SK-N-SH treated with all-trans-retinoic acid at 6 μM for 48 hours (cell line): ENCODE data around the gene PHLDA2.

Experiments
- ATAC-seq: fragments of 200-7000 bp; cut with Tn5 transposase; 3 replicates; pipeline ENCODE4 v1.9.1; 2020; ENCODE audit warnings: mild to moderate bottlenecking, moderate library complexity
- BACH2 ChIP-seq: fragments of 250-450 bp; sonication (Bioruptor Pico); IDR thresholded peaks from 2 replicates; pipeline ENCODE4 v1.9.0; 2021; ENCODE audit warnings: mild to moderate bottlenecking, borderline replicate concordance
- CREB5 ChIP-seq: fragments of 250-450 bp; sonication (Bioruptor Pico); IDR thresholded peaks from 2 replicates; pipeline ENCODE4 v1.5.1; 2020; ENCODE audit warnings: low read depth, mild to moderate bottlenecking, moderate library complexity
- CSRNP3 ChIP-seq: fragments of 250-450 bp; sonication (Bioruptor Pico); IDR thresholded peaks from 2 replicates; pipeline ENCODE4 v1.5.1; 2021; ENCODE audit warnings: mild to moderate bottlenecking, moderate library complexity
- ESRRG ChIP-seq: fragments of 250-450 bp; sonication (Bioruptor Pico); IDR thresholded peaks from 2 replicates; pipeline ENCODE4 v1.6.1; 2021; ENCODE audit warnings: mild to moderate bottlenecking
- GLIS3 ChIP-seq: fragments of 250-450 bp; sonication (Bioruptor Pico); IDR thresholded peaks from 2 replicates; pipeline ENCODE4 v1.5.0; 2020; ENCODE audit warnings: mild to moderate bottlenecking, moderate library complexity
- ISL1 ChIP-seq: fragments of 250-450 bp; sonication (Bioruptor Pico); IDR thresholded peaks from 2 replicates; pipeline ENCODE4 v2.1.2; 2022; ENCODE audit warnings: mild to moderate bottlenecking, moderate library complexity
- OSR1 ChIP-seq: fragments of 250-450 bp; sonication (Bioruptor Pico); IDR thresholded peaks from 2 replicates; pipeline ENCODE4 v1.8.0; 2022; ENCODE audit warnings: moderate library complexity, mild to moderate bottlenecking, inconsistent platforms
- POU6F1 ChIP-seq: fragments of 250-450 bp; sonication (Bioruptor Pico); IDR thresholded peaks from 2 replicates; pipeline ENCODE4 v1.8.0; 2021; ENCODE audit warnings: low read depth, mild to moderate bottlenecking, moderate library complexity, borderline replicate concordance
- PPARA ChIP-seq: fragments of 250-450 bp; sonication (Bioruptor Pico); IDR thresholded peaks from 2 replicates; pipeline ENCODE4 v1.5.0; 2020; ENCODE audit warnings: mild to moderate bottlenecking, borderline replicate concordance
- RARB ChIP-seq: fragments of 250-450 bp; sonication (Bioruptor Pico); IDR thresholded peaks from 2 replicates; pipeline ENCODE4 v1.8.0; 2021; ENCODE audit warnings: mild to moderate bottlenecking, moderate library complexity
- SNAI2 ChIP-seq: fragments of 250-450 bp; sonication (Bioruptor Pico); IDR thresholded peaks from 2 replicates; pipeline ENCODE4 v1.5.0; 2020; ENCODE audit warnings: mild to moderate bottlenecking, moderate library complexity
- TCF4 ChIP-seq: fragments of 250-450 bp; sonication (Bioruptor Pico); IDR thresholded peaks from 2 replicates; pipeline ENCODE4 v1.8.0; 2021; ENCODE audit warnings: mild to moderate bottlenecking, moderate library complexity, borderline replicate concordance
- TOX ChIP-seq: fragments of 250-450 bp; sonication (Bioruptor Pico); IDR thresholded peaks from 2 replicates; pipeline ENCODE4 v1.8.0; 2021; ENCODE audit warnings: mild to moderate bottlenecking, moderate library complexity, borderline replicate concordance
- TSHZ2 ChIP-seq: fragments of 250-450 bp; sonication (Bioruptor Pico); IDR thresholded peaks from 2 replicates; pipeline ENCODE4 v1.5.0; 2020; ENCODE audit warnings: mild to moderate bottlenecking, moderate library complexity
- ZC3H10 ChIP-seq: fragments of 250-450 bp; sonication (Bioruptor Pico); IDR thresholded peaks from 2 replicates; pipeline ENCODE4 v1.5.1; 2021; ENCODE audit warnings: mild to moderate bottlenecking, moderate library complexity
- ZFP3 ChIP-seq: fragments of 250-450 bp; sonication (Bioruptor Pico); IDR thresholded peaks from 2 replicates; pipeline ENCODE4 v1.5.0; 2020; ENCODE audit warnings: mild to moderate bottlenecking, moderate library complexity
- ZNF565 ChIP-seq: fragments of 450-650 bp; formaldehyde crosslinking; conservative IDR thresholded peaks from 2 replicates; pipeline ENCODE4 v1.5.0; 2020; ENCODE audit warnings: low read depth, mild to moderate bottlenecking, moderate library complexity
- ZNF70 ChIP-seq: fragments of 450-650 bp; formaldehyde crosslinking; IDR thresholded peaks from 2 replicates; pipeline ENCODE4 v1.5.0; 2020; ENCODE audit warnings: mild to moderate bottlenecking, moderate library complexity
- ZNF8 ChIP-seq: fragments of 450-650 bp; formaldehyde crosslinking; IDR thresholded peaks from 2 replicates; pipeline ENCODE4 v1.5.0; 2020; ENCODE audit warnings: mild to moderate bottlenecking, moderate library complexity
- TF ChIP-seq, protein P1 (sequence below): fragments of 250-450 bp; sonication (Bioruptor Pico); IDR thresholded peaks from 2 replicates; pipeline ENCODE4 v1.8.0; 2020; ENCODE audit warnings: mild to moderate bottlenecking, moderate library complexity, borderline replicate concordance

Gene PHLDA2

GRCh38 chr11:2904153-2905052 is 24.8 kb downstream of the PHLDA2 start (continued):
- TF ChIP-seq TSHZ2 (CRISPR knock-in tag) (no peak), GLIS3 (CRISPR knock-in tag) (no peak)

GRCh38 chr11:2903672-2904011 is 25.6 kb downstream of the PHLDA2 start:
- no peak for ATAC-seq
- TF ChIP-seq ZNF70 (CRISPR knock-in tag) (no peak), SNAI2 (CRISPR knock-in tag) (no peak), ESRRG (no peak), ZNF565 (CRISPR knock-in tag) (no peak), PPARA (CRISPR knock-in tag) (no peak), RARB (CRISPR knock-in tag) (no peak), CREB5 (CRISPR knock-in tag) (no peak), BACH2 (no peak), ZC3H10 (CRISPR knock-in tag) (no peak), OSR1 (CRISPR knock-in tag) (no peak), ISL1 (CRISPR knock-in tag) (no peak), TOX (no peak), ZFP3 (CRISPR knock-in tag) (no peak), GLIS3 (CRISPR knock-in tag) (no peak)
- TF ChIP-seq, protein P1, sequence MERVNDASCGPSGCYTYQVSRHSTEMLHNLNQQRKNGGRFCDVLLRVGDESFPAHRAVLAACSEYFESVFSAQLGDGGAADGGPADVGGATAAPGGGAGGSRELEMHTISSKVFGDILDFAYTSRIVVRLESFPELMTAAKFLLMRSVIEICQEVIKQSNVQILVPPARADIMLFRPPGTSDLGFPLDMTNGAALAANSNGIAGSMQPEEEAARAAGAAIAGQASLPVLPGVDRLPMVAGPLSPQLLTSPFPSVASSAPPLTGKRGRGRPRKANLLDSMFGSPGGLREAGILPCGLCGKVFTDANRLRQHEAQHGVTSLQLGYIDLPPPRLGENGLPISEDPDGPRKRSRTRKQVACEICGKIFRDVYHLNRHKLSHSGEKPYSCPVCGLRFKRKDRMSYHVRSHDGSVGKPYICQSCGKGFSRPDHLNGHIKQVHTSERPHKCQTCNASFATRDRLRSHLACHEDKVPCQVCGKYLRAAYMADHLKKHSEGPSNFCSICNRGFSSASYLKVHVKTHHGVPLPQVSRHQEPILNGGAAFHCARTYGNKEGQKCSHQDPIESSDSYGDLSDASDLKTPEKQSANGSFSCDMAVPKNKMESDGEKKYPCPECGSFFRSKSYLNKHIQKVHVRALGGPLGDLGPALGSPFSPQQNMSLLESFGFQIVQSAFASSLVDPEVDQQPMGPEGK (CRISPR knock-in tag), result no peak

DNA sequence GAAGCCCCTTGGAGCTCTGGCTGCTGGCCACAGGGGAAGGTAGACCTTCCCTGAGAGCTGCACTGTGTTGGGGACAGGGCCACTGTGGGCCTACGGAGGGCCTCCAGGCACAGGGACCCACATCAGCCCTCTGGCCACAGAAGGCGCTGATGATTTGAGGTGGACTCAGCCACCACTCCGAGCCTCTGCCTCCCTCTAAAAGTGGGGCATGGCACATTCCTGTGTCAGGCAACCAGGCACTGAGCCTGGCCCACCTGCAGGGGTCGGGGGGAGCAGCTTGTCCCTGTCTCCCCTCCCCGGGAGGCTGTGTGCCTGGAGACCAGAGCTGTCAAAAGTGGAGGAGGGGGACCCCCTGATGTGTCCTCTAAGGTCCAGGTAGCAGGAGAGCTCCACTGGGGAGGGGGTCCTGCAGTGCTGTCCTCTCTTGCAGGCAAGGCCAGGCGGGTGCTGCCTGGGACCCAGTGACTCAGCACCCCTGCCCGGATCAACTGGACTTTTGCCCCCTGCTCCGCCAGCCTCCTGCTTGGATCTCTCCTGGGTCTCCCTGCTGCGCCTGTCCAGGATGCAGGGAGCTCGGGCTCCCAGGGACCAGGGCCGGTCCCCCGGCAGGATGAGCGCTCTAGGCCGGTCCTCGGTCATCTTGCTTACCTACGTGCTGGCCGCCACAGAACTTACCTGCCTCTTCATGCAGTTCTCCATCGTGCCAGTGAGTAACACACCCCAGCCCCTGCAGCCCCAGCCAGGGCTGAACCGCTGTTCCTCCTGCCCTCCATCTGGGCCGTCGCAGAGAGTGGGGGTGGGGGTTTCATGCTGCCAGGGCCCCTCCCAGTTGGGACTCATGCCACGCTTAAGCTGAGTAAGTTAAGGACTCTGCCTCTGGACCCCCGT is 26.2 kb downstream of the PHLDA2 start:
- no peak; the same call in 2 of the 3 replicates for ATAC-seq
- TF ChIP-seq, protein P1 (CRISPR knock-in tag), result no peak
- TF ChIP-seq ESRRG (no peak), TSHZ2 (CRISPR knock-in tag) (no peak), CSRNP3 (CRISPR knock-in tag) (no peak), ISL1 (CRISPR knock-in tag) (no peak), OSR1 (CRISPR knock-in tag) (no peak), SNAI2 (CRISPR knock-in tag) (no peak), BACH2 (no peak), POU6F1 (no peak), ZNF8 (no peak), PPARA (CRISPR knock-in tag) (no peak), ZFP3 (CRISPR knock-in tag) (no peak), TCF4 (no peak), ZC3H10 (CRISPR knock-in tag) (no peak)
